Stimulated activated CD4-positive, alpha-beta T cell treated with anti-CD3 and anti-CD28 coated beads, Interleukin-4, amount 100 ng/mL, for 48 hours (primary cell): Measurements from ENCODE around the gene MEGF6.

Experiments used
- DNase-seq, 2 donors: peaks; one replicate each; pipeline ENCODE4 v3.0.0-alpha.2; 2020; ENCODE audit warnings: low read depth in 2 of 2

The MEGF6 gene

GRCh38 chr1:3457910-3458883 is 153.1 kb downstream of the MEGF6 start:
- DNase-seq = no peak

GRCh38 chr1:3456964-3457909 is 154.1 kb downstream of the MEGF6 start:
- DNase-seq = no peak

- no peak for DNase-seq
Measured at GRCh38 chr1:3456449-3456963, 154.8 kb downstream of the MEGF6 start.

- DNase-seq = no peak
Measured at GRCh38 chr1:3455670-3456448, 155.4 kb downstream of the MEGF6 start.

- DNase-seq = no peak
Measured at GRCh38 chr1:3454811-3455618, 156.3 kb downstream of the MEGF6 start.

GRCh38 chr1:3453891-3454810 is 157.2 kb downstream of the MEGF6 start, which contains the start of gene ARHGEF16:
Gene ARHGEF16 (plus strand): TSS chr1:3454665. CDS start chr1:3463085, 8,420 bp downstream.
- peak in 1 of 2 donors; percentile 15 for DNase-seq

GRCh38 chr1:3453203-3453761 is 158.0 kb downstream of the MEGF6 start:
- DNase-seq = peak; percentile 58 to 76

- DNase-seq = no peak
Measured at GRCh38 chr1:3452866-3453175, 158.5 kb downstream of the MEGF6 start.

- no peak for DNase-seq
Measured at GRCh38 chr1:3451994-3452865, 159.1 kb downstream of the MEGF6 start.

- no peak for DNase-seq
Measured at GRCh38 chr1:3450983-3451382, 160.3 kb downstream of the MEGF6 start.

GRCh38 chr1:3450202-3450863 is 161.0 kb downstream of the MEGF6 start:
- DNase-seq = no peak

GRCh38 chr1:3444736-3445135 is 166.6 kb downstream of the MEGF6 start:
- DNase-seq = no peak

- no peak for DNase-seq
Measured at GRCh38 chr1:3444298-3444697, 167.0 kb downstream of the MEGF6 start.

- no peak for DNase-seq
Measured at GRCh38 chr1:3443807-3444206, 167.5 kb downstream of the MEGF6 start.

- DNase-seq = no peak
Measured at GRCh38 chr1:3442901-3443300, 168.4 kb downstream of the MEGF6 start.

GRCh38 chr1:3442331-3442730 is 169.0 kb downstream of the MEGF6 start:
- no peak for DNase-seq

GRCh38 chr1:3441880-3442279 is 169.4 kb downstream of the MEGF6 start:
- no peak for DNase-seq
